Colonic mucosa (tissue), 4 donors: ENCODE results near the gene ERCC2. TPM values are rescaled to one million over a fixed set of nuclear protein-coding genes. Genes with fewer than 3 reads are reported as not detected.
A peak's percentile ranks its signal among the peaks of the same experiment; 100 is the strongest.

Source experiments
- DNase-seq: peaks from one replicate; pipeline ENCODE4 v3.0.0-alpha.2; 2020
- H3K27ac ChIP-seq: fragments of 200-600 bp; one replicate; pipeline ENCODE4 v1.8.0; 2021
- H3K27me3 ChIP-seq: fragments of 200-600 bp; one replicate; pipeline ENCODE4 v1.8.0; 2021
- H3K36me3 ChIP-seq: fragments of 200-600 bp; one replicate; pipeline ENCODE4 v1.8.0; 2021
- H3K4me1 ChIP-seq: fragments of 200-600 bp; one replicate; pipeline ENCODE4 v1.8.0; 2021; ENCODE audit warnings: mild to moderate bottlenecking
- H3K4me3 ChIP-seq: fragments of 200-600 bp; one replicate; pipeline ENCODE4 v1.8.0; 2021
- H3K9ac ChIP-seq, 2 donors: one replicate each; pipeline ENCODE4 v1.7.0; 2013; ENCODE audit warnings: control low read depth in 2 of 2, low read depth in 2 of 2, low read length in 2 of 2
- H3K9me3 ChIP-seq: fragments of 200-600 bp; one replicate; pipeline ENCODE4 v1.8.0; 2021
- intact Hi-C: fragments of 100-400 bp; cut with DNase I; formaldehyde crosslinking; loops from one replicate; pipeline ENCODE4 v1.14.1; 2022
- total RNA-seq, 2 donors: library from RNA; stranded (reverse); fragmentation: NEBNext Ultra II Directional in 1 of 2; extraction: Animal tissue kit (Norgen Biotek cat#: 25700) in 1 of 2; gene quantifications; one replicate each; pipeline ENCODE4 v1.2.1, GENCODE V29; 2021
- TF ChIP-seq, protein P1 (sequence below): fragments of 200-600 bp; IDR thresholded peaks from one replicate; pipeline ENCODE4 v1.8.0; 2022; ENCODE audit warnings: antibody characterized with exemption, mild to moderate bottlenecking
- donor health status: healthy.
- donor health status: DM: no; HTN: no; CAD: no.
- donor health status: DM: no; HTN: no; CAD: no.

The ERCC2 gene
- total RNA-seq, 2 donors from 2014 or later: 12.7 to 17.4 TPM

GRCh38 chr19:45407091-45407375 is 36.7 kb upstream of the ERCC2 start:
- Histone ChIP-seq H3K36me3 (no peaks in the 10 kb centered on the region), H3K9me3 (no peaks in the 10 kb centered on the region), H3K9ac (peak overlapping the region; percentile 64 to 86), H3K4me1 (peaks cover 20% of the 10 kb centered on the region), H3K4me3 (peak overlapping the region; percentile 81), H3K27me3 (no peaks in the 10 kb centered on the region), H3K27ac (no peak overlapping the region)
- TF ChIP-seq, protein P1, sequence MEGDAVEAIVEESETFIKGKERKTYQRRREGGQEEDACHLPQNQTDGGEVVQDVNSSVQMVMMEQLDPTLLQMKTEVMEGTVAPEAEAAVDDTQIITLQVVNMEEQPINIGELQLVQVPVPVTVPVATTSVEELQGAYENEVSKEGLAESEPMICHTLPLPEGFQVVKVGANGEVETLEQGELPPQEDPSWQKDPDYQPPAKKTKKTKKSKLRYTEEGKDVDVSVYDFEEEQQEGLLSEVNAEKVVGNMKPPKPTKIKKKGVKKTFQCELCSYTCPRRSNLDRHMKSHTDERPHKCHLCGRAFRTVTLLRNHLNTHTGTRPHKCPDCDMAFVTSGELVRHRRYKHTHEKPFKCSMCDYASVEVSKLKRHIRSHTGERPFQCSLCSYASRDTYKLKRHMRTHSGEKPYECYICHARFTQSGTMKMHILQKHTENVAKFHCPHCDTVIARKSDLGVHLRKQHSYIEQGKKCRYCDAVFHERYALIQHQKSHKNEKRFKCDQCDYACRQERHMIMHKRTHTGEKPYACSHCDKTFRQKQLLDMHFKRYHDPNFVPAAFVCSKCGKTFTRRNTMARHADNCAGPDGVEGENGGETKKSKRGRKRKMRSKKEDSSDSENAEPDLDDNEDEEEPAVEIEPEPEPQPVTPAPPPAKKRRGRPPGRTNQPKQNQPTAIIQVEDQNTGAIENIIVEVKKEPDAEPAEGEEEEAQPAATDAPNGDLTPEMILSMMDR: no peak
- intact Hi-C loops: no loop called here
- no peak for DNase-seq

GRCh38 chr19:45406226-45407090 is 36.1 kb upstream of the ERCC2 start, which contains the start of gene POLR1G:
TSS of gene POLR1G (plus strand) at chr19:45406644. CDS start at chr19:45406697, 53 bp downstream.
- Histone ChIP-seq H3K36me3 (no peaks in the 10 kb centered on the region), H3K27ac (peak within 1 kb of the TSS; percentile 89), H3K4me3 (peak within 1 kb of the TSS; percentile 81), H3K4me1 (peaks cover 20% of the 10 kb centered on the region), H3K9me3 (no peaks in the 10 kb centered on the region), H3K9ac (peak within 1 kb of the TSS; percentile 64 to 86), H3K27me3 (no peaks in the 10 kb centered on the region)
- intact Hi-C loops: no loop called here
- DNase-seq: peak; percentile 82
- TF ChIP-seq, protein P1: no peak

DNA sequence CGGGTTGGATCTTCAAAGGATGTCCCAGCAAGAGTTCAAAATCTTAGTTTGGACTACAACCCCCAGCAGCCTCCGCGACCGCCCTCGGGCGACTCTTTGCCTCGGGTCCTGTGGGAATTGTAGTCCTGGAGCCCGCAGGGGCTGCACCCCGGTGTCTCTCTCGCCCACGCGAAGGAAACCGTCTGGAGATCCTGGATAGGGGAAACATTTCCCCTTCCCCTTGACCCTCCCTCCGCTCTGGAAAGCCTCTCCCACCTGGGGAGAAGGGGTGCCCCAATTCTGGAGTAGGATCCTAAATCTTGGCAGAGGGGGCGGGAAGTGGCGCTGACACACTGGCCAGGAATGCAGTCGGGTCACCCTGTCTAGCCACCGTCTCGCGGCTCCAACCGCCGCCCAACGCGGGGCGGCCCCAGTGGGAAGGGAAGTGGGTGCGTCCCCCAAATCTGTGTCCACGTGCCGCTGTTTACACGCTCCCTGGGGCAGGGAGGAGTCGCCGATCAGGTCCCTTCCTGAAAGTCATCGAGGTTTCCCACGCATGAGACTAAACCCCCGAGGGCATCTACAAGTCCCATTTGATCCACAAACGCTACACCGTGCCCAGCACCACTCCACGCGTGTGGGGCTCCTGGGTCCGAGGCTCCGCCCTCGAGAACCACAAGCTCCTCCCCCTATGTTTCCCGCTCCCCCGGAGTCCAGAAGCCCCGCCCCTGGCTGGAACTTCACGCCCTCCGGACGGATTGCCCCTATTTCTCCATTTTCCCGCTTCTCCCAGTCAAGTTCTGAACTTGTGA is 35.3 kb upstream of the ERCC2 start:
- DNase-seq: peak; percentile 94
- peak overlapping the region; percentile 81 for H3K4me3 ChIP-seq
- H3K36me3 ChIP-seq: no peaks in the 10 kb centered on the region
- peak overlapping the region; percentile 89 for H3K27ac ChIP-seq
- H3K4me1 ChIP-seq: peaks cover 20% of the 10 kb centered on the region
- TF ChIP-seq, protein P1: no peak
- no peaks in the 10 kb centered on the region for H3K9me3 ChIP-seq
- peak overlapping the region; percentile 69 to 86 for H3K9ac ChIP-seq
- intact Hi-C loops: no loop called here
- no peaks in the 10 kb centered on the region for H3K27me3 ChIP-seq

DNA sequence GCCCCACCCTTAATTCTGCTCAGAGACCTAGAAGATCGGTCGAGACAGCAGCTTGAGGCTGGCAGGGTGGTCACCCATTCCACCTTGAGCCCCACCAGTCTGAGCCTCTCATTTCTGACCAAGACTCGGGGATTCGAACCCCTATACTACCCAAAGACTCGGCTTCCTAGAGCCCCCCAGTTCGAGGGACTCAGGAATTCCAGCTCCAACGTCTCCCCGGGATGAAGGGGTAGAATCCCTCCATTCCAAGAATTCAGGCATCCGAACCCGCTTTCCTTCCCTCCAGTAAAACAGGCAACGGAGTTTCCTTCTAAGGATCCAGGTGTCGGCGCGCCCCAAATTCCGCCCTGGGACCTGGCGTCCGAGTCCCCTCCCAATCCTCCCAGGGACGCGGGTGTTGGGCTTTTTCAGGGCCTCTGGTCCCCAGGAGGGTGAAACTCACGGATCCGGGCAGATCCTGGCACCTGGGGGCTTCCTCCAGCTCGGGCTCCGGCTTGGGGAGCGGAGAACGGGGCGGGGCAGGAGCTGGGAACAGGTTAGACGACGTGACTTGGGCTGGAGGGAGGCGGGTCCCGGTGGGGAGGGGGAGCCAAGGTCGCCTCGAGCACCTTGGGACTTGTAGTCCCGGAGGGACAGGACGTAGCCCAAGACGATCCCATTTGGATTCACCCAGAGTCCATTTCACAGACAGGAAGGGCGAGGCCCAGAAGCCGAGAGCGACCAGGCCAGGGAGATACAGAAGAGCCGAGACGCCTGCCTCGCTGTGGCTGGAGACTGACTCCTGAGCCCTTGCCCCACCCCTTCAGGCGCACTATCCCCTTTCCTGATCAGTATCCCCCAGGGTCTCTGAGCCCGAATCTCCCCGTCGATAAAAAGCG is 34.4 kb upstream of the ERCC2 start, which contains the start of gene PPP1R13L:
Gene PPP1R13L, minus strand, starts transcription at position 513 of the 878 bp plus-strand sequence. CDS start 6,751 bp downstream, outside the sequence.
- H3K27ac ChIP-seq: peak within 1 kb of the TSS; percentile 89
- peaks cover 20% of the 10 kb centered on the region for H3K4me1 ChIP-seq
- TF ChIP-seq, protein P1: no peak
- H3K9me3 ChIP-seq: no peaks in the 10 kb centered on the region
- peak within 1 kb of the TSS; percentile 81 for H3K4me3 ChIP-seq
- peak; percentile 92 for DNase-seq
- no peaks in the 10 kb centered on the region for H3K27me3 ChIP-seq
- H3K9ac ChIP-seq: peak within 1 kb of the TSS; percentile 81 to 88
- no peaks in the 10 kb centered on the region for H3K36me3 ChIP-seq
- intact Hi-C loops: no loop called here
